Ovary (tissue), 9 donors: ENCODE data around the gene KDM6A. TPM values are rescaled to one million over a fixed set of nuclear protein-coding genes. Genes with fewer than 3 reads are reported as not detected.

Experiments used
- DNase-seq, 5 donors: peaks; one replicate each; pipeline ENCODE4 v3.0.0-alpha.2; 2019 to 2020
- H3K27ac ChIP-seq, 2 donors: fragments of 200-600 bp; one replicate each; pipeline versions ENCODE4 v1.5.1 to v1.8.0; 2019 to 2022
- H3K27me3 ChIP-seq: fragments of 200-600 bp; one replicate; pipeline ENCODE4 v1.8.0; 2022
- H3K36me3 ChIP-seq: fragments of 200-600 bp; sonication (generic); one replicate; pipeline ENCODE4 v1.5.1; 2019
- H3K4me1 ChIP-seq: one replicate; pipeline ENCODE4 v1.8.1; 2013; ENCODE audit warnings: mild to moderate bottlenecking, moderate library complexity; ENCODE audit not compliant: insufficient read depth
- H3K4me3 ChIP-seq: fragments of 200-600 bp; sonication (generic); one replicate; pipeline ENCODE4 v1.5.1; 2017
- H3K9me3 ChIP-seq, 2 donors: fragments of 200-600 bp in 1 of 2; sonication (generic) in 1 of 2; one replicate each; pipeline versions ENCODE4 v1.5.1 to v1.8.1; 2013 to 2019; ENCODE audit warnings: mild to moderate bottlenecking in 1 of 2, moderate library complexity in 1 of 2
- EP300 ChIP-seq: sonication (generic); formaldehyde crosslinking; IDR thresholded peaks from one replicate; pipeline ENCODE4 v1.6.1; 2017; ENCODE audit warnings: antibody characterized with exemption
- POLR2A ChIP-seq: fragments of 450-650 bp; IDR thresholded peaks from one replicate; pipeline ENCODE4 v1.6.1; 2017; ENCODE audit warnings: antibody characterized with exemption, mild to moderate bottlenecking, moderate library complexity
- WGBS, 3 donors: extraction: QIAGEN DNeasy Blood & Tissue Kit in 1 of 3; methylation state at CpG; one replicate each; pipeline versions ENCODE4 v1.1.5 to v1.1.7; 2013 to 2017; 5-methylcytosine and 5-hydroxymethylcytosine counted together
- intact Hi-C, 4 donors: fragments of 100-400 bp; cut with DNase I; formaldehyde crosslinking; loops; one replicate each; pipeline versions ENCODE4 v1.11.0 to v1.15.1; 2022 to 2023
- polyA plus RNA-seq, 2 donors: library from polyadenylated mRNA; stranded (reverse); fragments of 200-250 nt in 1 of 2; fragments of 350-450 nt in 1 of 2; fragmentation: Illumina TruSeq in 1 of 2; extraction: RNeasy Lipid Tissue Mini Kit (QIAGEN cat#74804) in 1 of 2; gene quantifications; one replicate each; pipeline ENCODE4 v1.2.3, GENCODE V29; 2013 to 2014
- total RNA-seq, 7 donors: library from RNA; depleted of rRNA in 2 of 7; stranded (reverse); fragments of >200 nt in 2 of 7; fragmentation: NEBNext Ultra II Directional in 3 of 7; extraction: Animal tissue kit (Norgen Biotek cat#: 25700) in 3 of 7; gene quantifications; one replicate each; pipeline versions ENCODE4 v1.1.0 to v1.2.4, GENCODE V29; 2016 to 2023
- TF ChIP-seq, protein P1 (sequence below), 3 donors: fragments of 450-650 bp in 2 of 3; fragments of 200-600 bp in 1 of 3; IDR thresholded peaks; one replicate each; pipeline versions ENCODE4 v1.5.1 to v1.8.0; 2016 to 2022; ENCODE audit warnings: antibody characterized with exemption in 3 of 3, mild to moderate bottlenecking in 1 of 3
- donor health status: DM: no; HTN: no; CAD: no; lungs with moderate emphysema.
- donor health status: DM: no; HTN: no; CAD: no.
- donor health status: Bipolar disorder and iron deficiency.
- donor health status: DM: yes; HTN: yes; CAD: no.
- donor health status: DM: no; HTN: no; CAD: no.
- donor health status: DM: yes; HTN: yes; CAD: no.

The KDM6A gene
- total and polyA plus RNA-seq, 9 donors: 19.8 to 56.2 (median 42.1) TPM

DNA sequence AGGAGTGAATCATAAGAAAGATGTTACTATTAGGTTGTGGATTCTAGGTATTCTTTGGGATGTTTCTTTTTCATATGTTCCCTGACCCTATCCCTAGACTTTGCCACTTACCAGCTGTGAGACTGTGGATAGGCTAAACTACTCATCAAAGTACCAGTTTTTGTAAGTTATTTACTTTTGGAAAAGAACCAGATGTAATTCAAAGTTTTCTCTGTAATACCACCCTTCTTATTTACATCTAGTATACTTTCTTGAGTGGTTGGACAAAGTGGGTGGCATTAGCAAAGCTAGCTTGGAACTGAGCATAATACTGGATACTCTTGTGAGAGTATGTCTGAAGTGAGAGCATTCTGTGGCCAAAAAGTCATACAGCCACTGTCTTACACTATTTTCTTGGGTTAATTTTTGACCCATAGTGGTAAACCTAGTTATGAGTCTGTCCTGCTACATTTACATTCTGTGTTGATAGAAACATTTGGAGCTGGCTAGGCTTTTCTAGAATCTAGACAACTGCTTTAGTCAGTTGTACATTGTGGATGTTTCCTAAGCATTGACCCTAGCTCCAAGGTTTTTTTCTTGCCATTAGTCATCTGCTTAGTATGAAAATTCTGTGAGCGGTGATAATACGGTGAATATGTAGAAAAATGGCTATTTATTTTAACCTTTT is 41.7 kb downstream of the KDM6A start:
- no peaks in the 10 kb centered on the region for H3K27me3 ChIP-seq
- WGBS, 3 donors: 24 to 41% (median 33%) methylated on average over 2 of the region's 2 CpGs
- H3K4me3 ChIP-seq: no peak overlapping the region
- no peak for DNase-seq
- H3K9me3 ChIP-seq: no peaks in the 10 kb centered on the region
- intact Hi-C loops: no loop called here
- TF ChIP-seq, protein P1, sequence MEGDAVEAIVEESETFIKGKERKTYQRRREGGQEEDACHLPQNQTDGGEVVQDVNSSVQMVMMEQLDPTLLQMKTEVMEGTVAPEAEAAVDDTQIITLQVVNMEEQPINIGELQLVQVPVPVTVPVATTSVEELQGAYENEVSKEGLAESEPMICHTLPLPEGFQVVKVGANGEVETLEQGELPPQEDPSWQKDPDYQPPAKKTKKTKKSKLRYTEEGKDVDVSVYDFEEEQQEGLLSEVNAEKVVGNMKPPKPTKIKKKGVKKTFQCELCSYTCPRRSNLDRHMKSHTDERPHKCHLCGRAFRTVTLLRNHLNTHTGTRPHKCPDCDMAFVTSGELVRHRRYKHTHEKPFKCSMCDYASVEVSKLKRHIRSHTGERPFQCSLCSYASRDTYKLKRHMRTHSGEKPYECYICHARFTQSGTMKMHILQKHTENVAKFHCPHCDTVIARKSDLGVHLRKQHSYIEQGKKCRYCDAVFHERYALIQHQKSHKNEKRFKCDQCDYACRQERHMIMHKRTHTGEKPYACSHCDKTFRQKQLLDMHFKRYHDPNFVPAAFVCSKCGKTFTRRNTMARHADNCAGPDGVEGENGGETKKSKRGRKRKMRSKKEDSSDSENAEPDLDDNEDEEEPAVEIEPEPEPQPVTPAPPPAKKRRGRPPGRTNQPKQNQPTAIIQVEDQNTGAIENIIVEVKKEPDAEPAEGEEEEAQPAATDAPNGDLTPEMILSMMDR (IDR thresholded peaks at IDR 0.05): no peak
- TF ChIP-seq EP300 (no peak), POLR2A (no peak)
- H3K27ac ChIP-seq: no peak overlapping the region
- peaks cover 6% of the 10 kb centered on the region for H3K4me1 ChIP-seq
- no peaks in the 10 kb centered on the region for H3K36me3 ChIP-seq

DNA sequence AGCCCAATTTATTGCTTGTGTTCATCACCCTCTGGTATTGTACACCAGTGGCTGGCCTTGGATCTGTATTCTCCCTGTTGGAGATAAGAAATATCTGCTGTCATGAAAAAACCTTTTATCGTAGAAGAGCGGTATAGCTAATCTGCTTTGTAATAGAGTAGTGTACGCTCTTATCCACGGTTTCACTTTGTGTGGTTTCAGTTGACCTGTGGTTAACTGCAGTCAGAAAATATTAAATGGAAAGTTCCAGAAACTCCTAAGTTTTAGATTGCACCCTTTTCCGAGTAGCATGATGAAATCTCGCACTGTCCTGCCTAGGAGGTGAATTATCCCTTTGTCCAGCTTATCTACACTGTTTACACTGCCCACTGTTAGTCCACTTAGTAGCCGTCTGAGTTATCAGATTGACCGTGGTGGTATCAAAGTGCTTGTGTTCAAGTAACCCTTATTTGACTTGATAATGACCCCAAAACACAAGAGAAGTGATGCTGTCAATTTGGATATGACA is 42.4 kb downstream of the KDM6A start:
- H3K9me3 ChIP-seq: no peaks in the 10 kb centered on the region
- 32 to 46% (median 41%) methylated on average over 8 of the region's 8 CpGs for WGBS, 3 donors
- H3K36me3 ChIP-seq: no peaks in the 10 kb centered on the region
- DNase-seq: no peak
- peaks cover 6% of the 10 kb centered on the region for H3K4me1 ChIP-seq
- TF ChIP-seq, protein P1 (IDR thresholded peaks at IDR 0.05): no peak
- TF ChIP-seq POLR2A (no peak), EP300 (no peak)
- intact Hi-C loops: no loop called here
- no peak overlapping the region for H3K27ac ChIP-seq
- H3K4me3 ChIP-seq: no peak overlapping the region
- no peaks in the 10 kb centered on the region for H3K27me3 ChIP-seq

DNA sequence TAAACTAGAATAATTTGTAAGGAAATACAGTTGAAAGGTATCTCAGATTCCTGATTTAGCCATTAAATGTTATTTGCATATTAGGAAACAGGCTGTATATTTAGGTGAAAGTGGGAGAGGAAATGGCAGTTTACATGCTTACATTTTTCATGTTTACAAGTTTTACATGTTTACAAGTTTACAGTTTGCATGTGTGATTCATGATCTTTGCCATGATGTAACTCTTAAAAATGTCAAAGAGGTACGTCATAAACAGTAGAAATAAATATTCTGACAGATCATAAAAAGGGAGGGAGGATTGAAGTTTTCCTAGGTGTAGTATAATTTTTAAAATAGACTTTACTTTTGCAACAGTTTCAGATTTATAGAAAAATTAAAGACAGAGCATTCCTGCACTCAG is 45.7 kb downstream of the KDM6A start:
- DNase-seq: no peak
- H3K27me3 ChIP-seq: no peaks in the 10 kb centered on the region

DNA sequence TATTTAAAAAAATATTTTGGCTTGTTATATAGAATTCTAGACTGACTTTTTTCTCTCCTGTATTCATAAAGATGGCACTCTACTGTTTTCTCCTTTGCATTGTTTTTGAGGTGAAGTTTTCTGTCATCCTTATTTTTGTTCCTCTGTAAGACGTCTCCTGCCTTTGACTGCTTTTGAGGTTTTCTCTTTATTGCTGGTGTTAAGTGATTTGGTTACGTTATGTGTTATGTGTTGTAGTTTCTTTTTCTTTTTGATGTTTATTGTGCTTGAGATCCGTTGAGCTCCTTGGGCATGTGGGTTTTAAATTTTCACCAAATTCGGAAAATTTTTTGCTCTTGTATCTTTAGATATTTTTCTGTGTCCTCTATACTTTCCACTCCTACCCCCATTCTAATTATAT is 50.0 kb downstream of the KDM6A start:
- no peak for DNase-seq
- 90 to 93% (median 92%) methylated on average over 4 of the region's 4 CpGs for WGBS, 3 donors
- Histone ChIP-seq H3K27me3 (no peaks in the 10 kb centered on the region), H3K36me3 (no peaks in the 10 kb centered on the region), H3K27ac (no peak overlapping the region), H3K4me1 (peaks cover 10% of the 10 kb centered on the region), H3K9me3 (no peaks in the 10 kb centered on the region), H3K4me3 (no peak overlapping the region)
- intact Hi-C loops: no loop called here
- TF ChIP-seq POLR2A: no peak

More for the DNA sequence above, 45.7 kb downstream of the KDM6A start:
- WGBS, 3 donors: 73 to 86% (median 76%) methylated on average over 1 of the region's 1 CpG
- Histone ChIP-seq H3K4me1 (peaks cover 5% of the 10 kb centered on the region), H3K4me3 (no peak overlapping the region), H3K27ac (no peak overlapping the region), H3K9me3 (no peaks in the 10 kb centered on the region), H3K36me3 (no peaks in the 10 kb centered on the region)
- intact Hi-C loops: no loop called here
- TF ChIP-seq POLR2A (no peak), EP300 (no peak)
- TF ChIP-seq, protein P1 (IDR thresholded peaks at IDR 0.05): no peak

DNA sequence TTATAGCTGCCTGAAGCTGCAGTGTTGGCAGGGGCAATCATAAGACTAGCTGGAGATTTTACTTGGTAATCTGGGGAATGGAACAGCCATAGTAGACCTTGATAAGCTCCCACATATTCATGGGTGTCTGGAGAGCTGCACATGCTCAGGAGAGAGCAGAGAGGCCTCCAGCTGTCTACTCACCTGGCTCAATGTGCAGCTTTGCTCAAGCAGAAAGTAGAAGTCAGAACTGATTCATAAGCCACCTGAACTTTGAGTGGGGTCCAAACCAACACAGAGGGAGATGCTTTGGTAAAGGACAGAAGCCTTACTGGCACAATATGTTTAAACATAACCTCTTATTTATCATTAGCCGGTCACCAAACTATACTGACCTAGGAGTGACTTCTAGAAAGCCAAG is 54.4 kb downstream of the KDM6A start:
- no peak for TF ChIP-seq EP300
- TF ChIP-seq POLR2A: no peak
- TF ChIP-seq, protein P1 (IDR thresholded peaks at IDR 0.05): no peak
- no peaks in the 10 kb centered on the region for H3K36me3 ChIP-seq
- 29 to 82% (median 75%) methylated on average over 1 of the region's 1 CpG for WGBS, 3 donors
- H3K4me3 ChIP-seq: no peak overlapping the region
- H3K9me3 ChIP-seq: no peaks in the 10 kb centered on the region
- DNase-seq: no peak
- H3K27ac ChIP-seq: no peak overlapping the region
- no peaks in the 10 kb centered on the region for H3K27me3 ChIP-seq
- intact Hi-C loops: no loop called here
- H3K4me1 ChIP-seq: peaks cover 10% of the 10 kb centered on the region
